BE2C (cell line): ENCODE measurements around the gene RALGAPA2.

Source experiments
- DNase-seq: peaks from one replicate; pipeline ENCODE4 v3.0.0-alpha.2; 2020
- H3K27me3 ChIP-seq: fragments of 250-450 bp; sonication (Bioruptor Pico); 2 replicates; pipeline ENCODE4 v1.5.1; 2020; ENCODE audit warnings: mild to moderate bottlenecking
- H3K36me3 ChIP-seq: fragments of 250-450 bp; sonication (Bioruptor Pico); 2 replicates; pipeline ENCODE4 v1.5.1; 2020; ENCODE audit warnings: mild to moderate bottlenecking
- H3K4me1 ChIP-seq: fragments of 250-450 bp; sonication (Bioruptor Pico); 2 replicates; pipeline ENCODE4 v1.5.1; 2020
- H3K4me3 ChIP-seq: 2 replicates; pipeline ENCODE4 v1.5.1; 2011; ENCODE audit warnings: low read depth, low read length
- H3K9me3 ChIP-seq: fragments of 250-450 bp; sonication (Bioruptor Pico); 2 replicates; pipeline ENCODE4 v1.5.1; 2020
- TF ChIP-seq, protein P1 (sequence below): IDR thresholded peaks from 2 replicates; pipeline ENCODE4 v1.5.1; 2012; ENCODE audit warnings: mild to moderate bottlenecking, low read depth, low read length

Gene RALGAPA2

DNA sequence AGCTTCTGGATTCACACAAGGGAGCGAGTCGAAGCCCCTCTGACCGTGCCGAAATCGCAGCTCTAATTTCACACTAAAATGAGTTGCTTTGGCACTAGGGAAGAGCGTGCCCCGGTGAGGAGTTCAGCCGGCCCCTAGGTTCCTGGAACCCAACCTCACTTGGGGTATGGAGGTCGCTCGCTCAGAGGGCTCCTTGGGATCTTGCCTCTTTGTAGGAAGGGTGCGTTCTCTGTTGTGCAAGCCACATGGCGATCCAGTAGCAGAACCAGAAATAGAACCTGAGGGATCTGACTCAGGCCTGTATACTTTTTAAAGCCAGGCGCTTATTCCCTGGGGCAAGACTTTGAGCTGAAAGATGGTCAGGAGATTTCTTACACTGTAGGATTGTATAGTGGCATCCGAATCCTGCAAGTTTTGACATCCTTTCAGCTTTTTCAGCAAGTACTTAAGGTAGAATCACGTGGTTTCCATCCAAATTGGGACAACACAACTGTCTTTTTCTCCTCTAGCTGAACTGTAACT is 861 bp upstream of the RALGAPA2 start:
- TF ChIP-seq, protein P1, sequence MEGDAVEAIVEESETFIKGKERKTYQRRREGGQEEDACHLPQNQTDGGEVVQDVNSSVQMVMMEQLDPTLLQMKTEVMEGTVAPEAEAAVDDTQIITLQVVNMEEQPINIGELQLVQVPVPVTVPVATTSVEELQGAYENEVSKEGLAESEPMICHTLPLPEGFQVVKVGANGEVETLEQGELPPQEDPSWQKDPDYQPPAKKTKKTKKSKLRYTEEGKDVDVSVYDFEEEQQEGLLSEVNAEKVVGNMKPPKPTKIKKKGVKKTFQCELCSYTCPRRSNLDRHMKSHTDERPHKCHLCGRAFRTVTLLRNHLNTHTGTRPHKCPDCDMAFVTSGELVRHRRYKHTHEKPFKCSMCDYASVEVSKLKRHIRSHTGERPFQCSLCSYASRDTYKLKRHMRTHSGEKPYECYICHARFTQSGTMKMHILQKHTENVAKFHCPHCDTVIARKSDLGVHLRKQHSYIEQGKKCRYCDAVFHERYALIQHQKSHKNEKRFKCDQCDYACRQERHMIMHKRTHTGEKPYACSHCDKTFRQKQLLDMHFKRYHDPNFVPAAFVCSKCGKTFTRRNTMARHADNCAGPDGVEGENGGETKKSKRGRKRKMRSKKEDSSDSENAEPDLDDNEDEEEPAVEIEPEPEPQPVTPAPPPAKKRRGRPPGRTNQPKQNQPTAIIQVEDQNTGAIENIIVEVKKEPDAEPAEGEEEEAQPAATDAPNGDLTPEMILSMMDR, result no peak
- Histone ChIP-seq H3K4me3 (peak overlapping the region; percentile 84), H3K4me1 (no peaks in the 10 kb centered on the region), H3K36me3 (no peaks in the 10 kb centered on the region), H3K27me3 (no peaks in the 10 kb centered on the region), H3K9me3 (no peaks in the 10 kb centered on the region)
- DNase-seq, result no peak

DNA sequence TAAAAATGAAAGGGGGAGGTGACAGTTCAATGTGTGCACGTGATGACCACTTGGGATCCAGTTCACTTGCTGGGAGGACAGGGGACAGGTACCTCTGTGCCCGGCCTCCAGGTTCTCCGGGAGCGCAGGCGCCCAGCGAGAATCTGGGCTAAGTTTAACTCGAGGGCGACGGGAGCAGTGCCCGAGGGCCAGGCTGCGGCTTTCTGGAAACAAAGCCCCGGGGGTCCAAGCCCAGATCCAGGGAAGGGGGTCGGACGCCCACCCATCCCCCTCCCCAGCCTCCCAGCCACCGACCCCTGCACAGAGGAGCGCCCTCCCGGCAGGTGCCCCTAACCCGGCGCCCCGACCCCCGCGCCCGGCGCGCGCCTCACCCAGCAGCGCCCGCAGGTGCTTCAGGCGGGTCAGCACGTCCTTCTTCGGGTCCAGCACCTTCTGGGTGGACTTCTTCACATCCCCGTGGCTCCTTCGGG is 405 bp downstream of the RALGAPA2 start:
- Histone ChIP-seq H3K4me1 (no peaks in the 10 kb centered on the region), H3K4me3 (peak overlapping the region; percentile 84), H3K27me3 (no peaks in the 10 kb centered on the region), H3K9me3 (no peaks in the 10 kb centered on the region), H3K36me3 (no peaks in the 10 kb centered on the region)
- TF ChIP-seq, protein P1, result no peak
- no peak for DNase-seq

DNA sequence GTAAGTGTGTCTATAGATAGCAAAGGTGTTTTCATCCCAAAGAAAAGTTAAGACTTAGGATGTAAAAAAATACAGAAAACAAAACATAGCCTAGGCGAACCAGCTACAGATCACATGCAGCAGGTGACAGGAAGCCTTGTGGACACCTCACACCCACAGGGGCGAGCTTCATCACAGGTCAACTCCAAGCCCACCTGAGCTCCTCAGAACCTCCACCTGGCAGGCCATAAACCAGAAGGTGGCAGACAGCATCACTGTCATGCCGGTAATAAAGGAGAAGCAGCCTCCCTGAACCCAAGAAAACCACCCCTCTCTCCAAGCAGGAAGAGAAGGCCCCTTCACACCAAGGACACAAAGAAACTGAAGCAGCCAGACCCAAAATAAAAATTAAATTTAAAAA is 1.0 kb downstream of the RALGAPA2 start:
- TF ChIP-seq, protein P1, result no peak
- H3K9me3 ChIP-seq, result no peaks in the 10 kb centered on the region
- H3K4me3 ChIP-seq, result peak overlapping the region; percentile 84
- no peaks in the 10 kb centered on the region for H3K36me3 ChIP-seq
- DNase-seq, result no peak
- no peaks in the 10 kb centered on the region for H3K4me1 ChIP-seq
- H3K27me3 ChIP-seq, result no peaks in the 10 kb centered on the region

DNA sequence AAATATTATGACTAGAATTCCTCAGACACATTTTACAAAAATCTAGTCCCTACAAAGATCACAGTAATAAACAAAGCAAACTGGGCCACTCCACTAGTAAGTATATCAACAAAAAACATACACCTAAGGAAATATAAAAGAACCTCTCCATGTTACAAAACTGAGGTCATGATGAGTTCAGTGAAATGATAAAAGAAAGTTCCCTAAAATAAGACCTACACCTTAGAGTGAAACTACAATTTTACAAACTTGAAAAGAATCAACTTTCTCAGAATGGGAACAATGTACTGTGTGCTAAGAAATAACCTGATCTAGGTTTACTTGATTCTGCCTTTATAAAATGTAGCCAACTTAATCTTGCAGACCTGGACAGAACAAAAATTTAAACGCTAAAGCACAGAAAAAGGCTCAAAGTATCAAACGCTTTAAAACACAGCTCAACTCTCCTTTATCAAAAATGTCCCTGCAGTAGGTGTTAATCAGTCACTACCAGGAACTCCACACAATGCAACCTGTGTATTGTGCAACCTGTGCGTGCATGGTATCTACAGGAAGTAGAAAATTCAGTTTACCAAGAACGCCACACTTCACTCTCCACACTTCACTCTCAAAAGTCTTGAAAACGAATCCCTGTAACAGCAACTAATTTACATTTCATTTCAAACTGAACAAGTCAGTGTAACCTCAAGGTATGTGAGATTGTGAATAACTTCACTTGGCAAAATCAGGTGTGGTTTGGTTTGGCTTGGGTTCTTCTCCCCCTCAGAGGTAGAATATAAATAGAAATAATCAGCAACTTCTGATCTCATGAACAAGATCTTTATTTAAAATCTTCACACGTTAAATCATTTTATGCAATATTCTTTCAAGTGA is 1.8 kb downstream of the RALGAPA2 start:
- Histone ChIP-seq H3K36me3 (no peaks in the 10 kb centered on the region), H3K27me3 (no peaks in the 10 kb centered on the region), H3K4me1 (no peaks in the 10 kb centered on the region), H3K4me3 (no peak overlapping the region), H3K9me3 (no peaks in the 10 kb centered on the region)
- DNase-seq, result no peak
- TF ChIP-seq, protein P1, result no peak

DNA sequence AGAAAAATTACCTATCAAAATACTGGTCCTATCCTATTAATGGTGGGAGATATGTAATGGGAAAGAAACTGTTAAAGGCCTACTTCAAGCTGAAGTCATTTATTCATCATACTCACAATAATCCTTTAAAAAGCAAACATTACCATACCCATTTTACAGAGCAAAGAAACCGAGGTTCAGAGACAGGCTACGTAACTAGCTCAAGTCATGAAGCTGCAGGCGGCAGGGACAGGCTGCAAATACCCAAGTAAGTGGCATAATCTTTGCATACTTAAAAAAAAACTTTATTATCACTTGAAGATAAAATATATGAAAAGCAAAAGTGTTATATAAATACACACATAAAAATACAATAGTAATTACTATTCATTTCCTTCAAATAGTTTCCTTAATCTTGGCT is 2.6 kb downstream of the RALGAPA2 start:
- DNase-seq, result no peak
- Histone ChIP-seq H3K36me3 (no peaks in the 10 kb centered on the region), H3K4me1 (no peaks in the 10 kb centered on the region), H3K4me3 (no peak overlapping the region), H3K27me3 (no peaks in the 10 kb centered on the region), H3K9me3 (no peaks in the 10 kb centered on the region)
- TF ChIP-seq, protein P1, result no peak

DNA sequence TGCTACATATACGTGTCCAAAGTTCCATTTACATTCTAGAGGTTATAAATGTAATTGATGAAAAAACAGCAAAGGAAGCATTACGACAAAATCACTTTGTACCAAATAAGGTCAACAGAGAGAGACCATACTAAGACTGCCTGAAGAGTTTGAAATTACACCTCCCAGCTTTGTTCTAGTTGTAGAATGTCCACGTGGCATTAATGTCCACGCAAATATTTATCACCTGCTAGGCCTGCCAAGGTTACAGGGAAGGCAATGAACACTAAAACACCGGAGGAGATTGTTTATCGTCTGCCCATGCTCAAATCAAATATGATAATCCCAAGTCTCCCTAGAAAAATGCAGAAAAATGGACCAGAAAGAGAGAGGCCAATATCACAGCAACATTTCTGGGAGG is 6.2 kb downstream of the RALGAPA2 start:
- Histone ChIP-seq H3K27me3 (no peaks in the 10 kb centered on the region), H3K9me3 (no peaks in the 10 kb centered on the region)
- TF ChIP-seq, protein P1, result no peak

More for the DNA sequence above, 6.2 kb downstream of the RALGAPA2 start:
- no peak for DNase-seq
- Histone ChIP-seq H3K4me3 (no peak overlapping the region), H3K36me3 (no peaks in the 10 kb centered on the region), H3K4me1 (no peaks in the 10 kb centered on the region)
